GM18520 (cell line): ENCODE results near the gene LYSMD1.
"Not testable (repeated sequence)": the region's sequence is repeated elsewhere in the genome, so short reads cannot be mapped to it uniquely, and the experiment has no call there.

ENCODE experiments used
- ATAC-seq: cut with Tn5 transposase; IDR thresholded peaks from one replicate; pipeline ENCODE4 v1.9.1; 2021; ENCODE audit not compliant: unreplicated experiment

The LYSMD1 gene, protein sequence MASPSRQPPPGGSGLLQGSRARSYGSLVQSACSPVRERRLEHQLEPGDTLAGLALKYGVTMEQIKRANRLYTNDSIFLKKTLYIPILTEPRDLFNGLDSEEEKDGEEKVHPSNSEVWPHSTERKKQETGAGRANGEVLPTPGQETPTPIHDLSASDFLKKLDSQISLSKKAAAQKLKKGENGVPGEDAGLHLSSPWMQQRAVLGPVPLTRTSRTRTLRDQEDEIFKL

DNA sequence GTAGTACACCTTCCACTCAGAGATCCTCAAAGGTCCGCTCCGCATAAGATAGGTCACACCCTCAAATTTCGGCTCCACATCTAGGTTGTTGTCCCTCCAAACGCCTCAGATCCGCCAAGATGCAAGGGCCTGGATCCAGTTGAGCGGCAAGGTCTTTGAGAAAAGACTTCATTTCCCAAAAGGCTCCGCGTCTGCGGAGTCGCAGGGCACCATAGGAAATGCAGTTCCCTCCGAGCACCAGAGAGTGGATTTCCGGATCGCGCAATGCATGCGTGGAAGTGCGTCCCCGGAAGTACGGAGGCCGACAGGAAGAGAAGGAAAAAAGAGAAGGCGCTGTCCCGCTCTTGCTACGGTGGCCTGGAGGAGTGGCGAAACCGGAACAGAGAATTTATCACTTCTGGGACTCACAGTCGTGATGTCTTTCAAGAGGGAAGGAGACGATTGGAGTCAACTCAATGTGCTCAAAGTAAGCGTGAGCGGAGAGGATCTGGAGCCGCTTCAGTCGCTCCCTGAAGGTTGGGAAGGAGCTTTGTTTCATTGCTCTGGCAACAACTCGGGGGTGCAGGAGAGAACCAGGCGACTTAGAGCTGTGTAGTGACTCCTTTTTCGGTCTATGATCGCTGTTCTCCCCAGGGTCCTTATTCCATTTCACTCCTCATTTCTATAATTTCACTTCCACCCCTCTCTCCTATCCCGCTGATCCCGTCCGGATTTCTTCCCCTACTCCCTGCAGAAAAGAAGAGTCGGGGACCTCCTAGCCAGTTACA is at the start of gene LYSMD1, which contains the start of gene SCNM1:
TSS of gene LYSMD1 (minus strand) at position 165 of the 767 bp plus-strand sequence. CDS start 644 bp downstream, outside the sequence.
TSS of gene SCNM1 (plus strand) at position 407 of the 767 bp plus-strand sequence. CDS start at position 416, 9 bp downstream.
- ATAC-seq, result peak; percentile 92

DNA sequence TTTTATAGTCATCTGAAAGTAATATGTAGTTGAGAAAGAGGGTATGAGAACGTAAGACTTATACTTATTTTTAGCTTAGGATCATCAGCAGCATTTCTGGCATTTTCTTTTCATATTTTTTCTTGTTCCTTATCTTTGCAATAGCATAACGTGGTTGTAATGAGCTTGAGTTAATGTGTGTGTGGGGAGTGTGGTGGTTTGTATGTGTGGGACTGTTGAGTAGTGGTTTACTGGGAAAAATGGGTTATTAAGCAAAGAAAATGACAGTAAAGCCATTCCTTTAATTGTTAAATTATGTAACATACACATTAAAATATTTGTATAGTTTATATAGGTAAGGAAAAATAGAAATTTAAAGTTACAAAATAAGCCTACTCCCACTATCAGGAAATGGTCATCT is 47.9 kb upstream of the LYSMD1 start:
- no peak for ATAC-seq

DNA sequence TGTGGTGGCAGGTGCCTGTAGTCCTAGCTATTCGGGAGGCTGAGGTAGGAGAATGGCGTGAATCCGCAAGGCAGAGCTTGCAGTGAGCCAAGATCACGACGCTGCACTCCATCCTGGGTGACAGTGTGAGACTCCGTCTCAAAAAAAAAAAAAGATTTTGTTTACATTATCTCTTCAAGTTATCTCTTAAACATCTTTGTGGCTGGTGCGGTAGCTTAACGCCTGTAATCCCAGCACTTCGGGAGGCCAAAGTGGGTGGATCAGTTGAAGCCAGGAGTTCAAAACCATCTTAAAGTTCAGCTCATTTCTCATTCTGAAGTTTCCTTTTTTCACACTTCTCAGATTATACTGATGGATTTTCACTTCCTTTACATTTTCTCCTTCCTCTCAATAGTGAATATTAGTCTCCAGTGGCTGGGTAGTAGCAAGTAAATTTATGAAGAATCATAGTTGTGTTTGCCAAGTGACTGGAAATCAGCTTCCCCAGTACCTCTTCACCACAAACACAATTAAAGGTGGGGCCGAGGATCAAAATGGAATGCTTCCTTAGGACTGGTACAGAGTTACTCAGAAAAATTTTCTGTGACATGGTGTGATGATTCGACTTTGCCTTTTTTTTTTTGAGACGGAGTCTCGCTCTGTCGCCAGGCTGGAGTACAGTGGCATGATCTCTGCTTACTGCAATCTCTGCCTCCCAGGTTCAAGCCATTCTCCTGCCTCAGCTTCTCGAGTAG is 46.4 kb upstream of the LYSMD1 start:
- no peak for ATAC-seq

DNA sequence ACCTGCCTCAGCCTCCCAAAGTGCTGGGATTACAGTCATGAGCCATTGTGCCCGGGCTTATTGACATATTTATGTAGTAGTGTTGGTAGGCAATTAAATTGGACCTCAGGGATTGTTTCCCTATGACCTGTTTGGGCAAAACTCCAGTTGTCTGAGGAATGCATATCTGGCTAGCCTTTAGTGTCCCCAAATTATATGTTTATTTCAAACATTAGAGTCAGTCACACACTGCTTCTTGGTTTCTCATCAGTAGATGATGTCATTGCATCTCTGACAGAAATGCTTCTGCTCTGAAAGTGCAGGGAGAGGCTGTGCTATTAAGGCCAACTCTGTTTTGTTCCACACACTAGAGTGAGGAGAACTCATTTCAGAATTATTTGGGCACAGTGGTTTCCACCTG is 45.1 kb upstream of the LYSMD1 start:
- ATAC-seq, result no peak

DNA sequence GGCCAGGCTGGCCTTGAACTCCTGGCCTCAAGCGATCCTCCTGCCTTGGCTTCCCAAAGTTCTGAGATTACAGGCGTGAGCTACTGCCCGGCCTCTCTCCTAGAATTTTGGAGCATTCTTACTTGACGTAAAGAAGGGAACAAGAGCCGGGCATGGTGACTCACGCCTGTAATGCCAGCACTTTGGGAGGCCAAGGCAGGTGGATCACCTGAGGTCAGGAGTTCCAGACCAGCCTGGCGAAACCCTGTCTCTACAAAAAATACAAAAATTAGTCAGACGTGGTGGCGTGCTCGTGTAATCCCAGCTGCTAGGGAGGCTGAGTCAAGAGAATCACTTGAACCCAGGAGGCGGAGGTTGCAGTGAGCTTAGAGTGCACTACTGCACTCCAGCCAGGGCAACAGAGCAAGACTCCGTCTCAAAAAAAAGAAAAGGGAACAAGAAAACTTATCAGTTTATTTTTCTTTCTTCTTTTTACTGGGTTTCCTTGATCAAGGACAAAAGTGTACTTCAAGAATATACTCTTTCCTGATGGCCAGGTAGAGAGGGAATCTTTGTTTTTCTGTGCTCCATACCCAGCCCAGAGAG is 39.8 kb upstream of the LYSMD1 start:
- ATAC-seq, result not testable (repeated sequence)

DNA sequence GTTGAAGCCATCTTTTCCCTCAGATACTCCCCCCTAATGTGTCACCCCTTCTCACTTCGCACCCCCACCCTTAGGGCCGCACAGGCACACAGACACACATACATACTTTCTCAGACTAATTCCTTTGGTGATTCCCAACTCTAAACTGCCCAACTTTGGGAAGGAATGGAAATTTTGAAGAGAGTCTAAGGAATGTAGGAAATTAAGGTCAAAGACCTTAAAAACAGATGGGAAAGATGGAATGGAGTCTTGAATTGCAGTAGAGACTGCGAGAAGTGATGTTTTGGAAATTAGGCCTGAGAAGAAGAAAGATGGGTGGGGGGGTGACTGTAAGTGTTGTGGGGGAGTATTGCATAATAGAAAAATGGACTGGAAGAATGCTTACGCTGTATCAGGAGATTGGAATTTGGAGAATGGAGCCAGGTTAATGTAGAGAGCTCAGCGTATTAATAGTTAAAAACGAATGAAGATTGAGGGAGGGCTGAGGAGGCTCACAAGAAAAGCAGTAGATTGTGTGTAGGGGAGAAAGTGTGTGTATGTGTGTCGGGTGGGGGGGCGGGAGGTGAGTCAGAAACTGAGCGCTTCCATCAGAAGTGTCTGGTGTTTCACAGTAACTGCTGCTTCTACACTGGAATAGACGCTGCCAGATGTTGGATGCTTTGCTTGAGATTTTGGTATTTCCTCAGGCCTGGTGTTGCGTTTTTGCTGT is 34.3 kb upstream of the LYSMD1 start:
- no peak for ATAC-seq

DNA sequence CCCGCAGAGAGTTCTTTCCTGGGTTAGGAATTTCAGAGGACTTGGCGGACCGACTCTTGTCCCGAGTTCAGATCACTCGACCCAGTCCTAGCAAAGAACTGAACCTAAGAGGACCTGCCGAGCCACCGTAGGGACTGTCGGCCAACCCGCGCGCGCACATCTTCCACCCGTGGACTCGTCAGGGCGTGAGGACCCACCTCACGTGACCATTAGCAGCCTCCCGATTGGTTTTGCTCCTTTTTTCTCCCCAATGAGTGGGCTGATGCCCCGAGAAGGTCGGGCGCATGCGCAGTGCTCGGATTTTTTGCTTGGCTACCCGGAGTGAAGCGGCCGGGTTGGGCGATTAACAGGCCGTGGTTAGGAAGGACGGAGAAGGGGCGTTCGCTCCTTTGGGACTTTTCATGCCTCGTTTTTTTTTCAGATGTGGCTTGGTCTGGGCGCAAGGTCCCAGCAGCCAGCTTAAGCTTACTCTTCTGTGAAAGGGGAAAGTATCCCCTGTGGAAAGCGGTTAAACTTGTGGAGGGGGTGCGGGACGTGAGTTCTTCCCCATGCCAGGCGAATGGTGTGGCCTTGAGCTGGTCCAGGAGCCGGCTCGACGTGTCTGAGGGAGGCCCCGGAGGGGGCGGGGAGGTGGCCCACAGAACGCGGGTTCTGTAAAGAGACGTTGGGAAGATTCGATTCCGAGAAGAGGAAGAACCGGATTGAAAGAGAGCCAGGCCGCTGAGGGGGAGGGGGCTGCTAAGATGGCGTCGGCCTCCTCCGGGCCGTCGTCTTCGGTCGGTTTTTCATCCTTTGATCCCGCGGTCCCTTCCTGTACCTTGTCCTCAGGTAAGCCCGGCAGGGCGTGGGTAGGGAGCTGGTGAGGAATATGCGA is 32.8 kb upstream of the LYSMD1 start, which contains the start of gene PIP5K1A:
TSS of gene PIP5K1A (plus strand) at position 299 of the 874 bp plus-strand sequence. CDS start at position 744, 445 bp downstream.
- ATAC-seq, result peak; percentile 84

DNA sequence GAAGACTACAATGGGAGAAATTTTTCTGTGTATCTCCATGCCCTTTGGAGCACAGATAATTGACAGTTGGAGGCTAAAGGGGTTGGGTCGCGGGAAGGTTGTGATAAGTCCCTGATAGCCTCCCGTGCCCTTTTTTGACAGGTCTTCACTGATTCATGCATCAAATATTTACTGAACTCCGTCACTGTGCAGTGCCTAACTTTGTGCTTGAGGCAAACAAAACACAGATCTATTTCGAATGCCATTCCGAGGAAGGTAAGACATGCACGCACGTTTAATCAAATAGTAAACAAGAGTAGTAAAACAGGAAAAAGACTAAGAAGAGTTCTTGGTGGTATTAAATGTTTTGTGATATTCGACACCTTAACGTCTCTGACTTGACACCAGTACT is 32.2 kb upstream of the LYSMD1 start:
- ATAC-seq, result no peak

DNA sequence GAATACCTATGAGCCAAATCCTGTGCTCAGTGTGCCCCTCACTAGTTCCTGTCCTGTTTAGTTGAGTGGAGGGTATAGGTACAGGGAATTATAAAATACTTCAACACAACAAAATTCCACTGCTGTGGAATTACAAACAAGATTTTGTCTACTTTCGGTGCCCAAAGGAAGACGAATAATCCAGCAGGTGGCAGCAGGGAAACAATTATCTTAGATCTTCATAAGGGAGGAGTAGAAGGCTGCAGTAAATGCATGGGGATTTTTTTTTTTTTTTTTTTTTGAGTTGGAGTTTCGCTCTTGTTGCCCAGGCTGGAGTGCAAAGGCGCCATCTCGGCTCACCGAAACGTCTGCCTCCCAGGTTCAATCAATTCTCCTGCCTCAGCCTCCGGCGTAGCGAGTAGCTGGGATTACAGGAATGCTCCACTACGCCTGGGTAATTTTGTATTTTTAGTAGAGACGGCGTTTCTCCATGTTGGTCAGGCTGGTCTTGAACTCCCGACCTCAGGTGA is 30.6 kb upstream of the LYSMD1 start:
- ATAC-seq, result no peak

DNA sequence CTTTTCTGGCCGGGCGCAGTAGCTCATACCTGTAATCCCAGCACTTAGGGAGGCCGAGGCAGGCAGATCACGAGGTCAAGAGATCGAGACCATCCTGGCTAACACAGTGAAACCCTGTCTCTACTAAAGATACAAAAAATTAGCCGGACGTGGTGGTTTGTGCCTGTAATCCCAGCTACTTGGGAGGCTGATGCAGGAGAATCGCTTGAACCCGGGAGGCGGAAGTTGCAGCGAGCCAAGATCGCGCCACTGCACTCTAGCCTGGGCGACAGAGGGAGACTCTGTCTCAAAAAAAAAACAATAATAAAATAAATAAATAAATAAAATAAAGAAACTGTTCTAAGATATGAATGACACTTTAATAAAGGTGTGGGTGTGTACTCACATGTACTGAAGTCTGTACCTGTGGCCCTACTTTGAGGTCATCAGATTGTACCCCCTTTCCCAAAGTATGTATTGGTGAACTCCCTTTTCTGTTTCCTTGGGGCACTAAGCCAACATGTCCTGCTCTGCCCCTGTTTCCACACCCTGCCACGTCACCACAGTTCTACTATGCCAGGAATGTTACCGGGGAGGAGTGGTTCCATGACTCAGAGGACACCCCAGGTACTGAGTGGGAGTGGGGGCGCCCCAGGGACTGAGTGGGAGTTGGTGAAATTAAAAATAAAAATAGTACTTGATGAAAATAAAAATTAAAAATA is 29.3 kb upstream of the LYSMD1 start:
- not testable (repeated sequence) for ATAC-seq

DNA sequence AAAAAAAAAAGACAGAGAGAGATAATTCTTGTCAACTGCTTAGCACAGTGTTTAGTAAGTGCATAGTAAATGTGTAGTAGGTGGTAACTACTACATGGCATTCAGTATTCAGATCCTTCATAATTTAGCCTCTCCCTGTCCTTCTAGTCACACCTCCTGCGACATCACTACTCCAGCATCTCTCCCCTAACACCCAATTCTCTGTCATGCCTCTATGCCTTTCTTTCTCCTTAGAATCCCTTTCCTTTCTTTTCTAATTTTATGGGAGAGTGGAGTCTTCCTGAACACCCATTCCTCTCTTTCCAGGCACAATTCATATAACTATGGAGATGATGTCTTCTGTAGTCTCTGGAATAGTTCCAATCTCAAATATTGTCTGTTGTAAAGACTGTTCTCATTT is 28.2 kb upstream of the LYSMD1 start:
- no peak for ATAC-seq

DNA sequence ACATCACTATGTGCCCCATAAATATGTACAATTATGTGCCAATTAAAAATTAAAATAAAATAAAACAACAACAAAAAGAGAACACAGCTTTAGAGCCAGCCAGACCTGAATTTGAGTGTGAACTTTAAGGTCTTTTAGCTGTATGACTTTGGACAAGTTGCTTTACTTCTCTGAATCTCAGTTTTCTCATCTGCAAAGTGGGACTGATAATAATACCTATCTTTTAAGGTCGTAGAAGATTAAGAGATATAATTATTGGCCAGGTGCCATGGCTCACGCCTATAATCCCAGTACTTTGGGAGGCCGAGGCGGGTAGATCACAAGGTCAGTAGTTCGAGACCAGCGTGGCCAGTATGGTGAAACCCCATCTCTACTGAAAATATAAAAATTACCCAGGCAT is 27.6 kb upstream of the LYSMD1 start:
- ATAC-seq, result no peak

DNA sequence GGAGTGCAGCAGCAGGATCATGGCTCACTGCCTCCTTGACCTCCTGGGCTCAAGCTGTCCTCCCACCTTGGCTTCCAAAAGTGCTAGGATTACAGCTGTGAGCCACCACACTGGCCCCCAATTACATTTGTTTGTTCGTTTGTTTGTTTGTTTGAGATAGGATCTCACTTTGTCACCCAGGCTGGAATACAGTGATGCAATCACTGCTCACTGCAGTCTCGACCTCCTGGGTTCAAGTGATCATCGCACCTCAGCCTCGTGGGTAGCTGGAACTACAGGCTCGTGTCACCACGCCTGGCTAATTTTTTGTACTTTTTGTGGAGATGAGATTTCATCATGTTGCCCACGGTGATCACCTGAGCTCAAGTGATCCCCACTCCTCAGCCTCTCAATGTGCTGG is 26.3 kb upstream of the LYSMD1 start:
- no peak for ATAC-seq

DNA sequence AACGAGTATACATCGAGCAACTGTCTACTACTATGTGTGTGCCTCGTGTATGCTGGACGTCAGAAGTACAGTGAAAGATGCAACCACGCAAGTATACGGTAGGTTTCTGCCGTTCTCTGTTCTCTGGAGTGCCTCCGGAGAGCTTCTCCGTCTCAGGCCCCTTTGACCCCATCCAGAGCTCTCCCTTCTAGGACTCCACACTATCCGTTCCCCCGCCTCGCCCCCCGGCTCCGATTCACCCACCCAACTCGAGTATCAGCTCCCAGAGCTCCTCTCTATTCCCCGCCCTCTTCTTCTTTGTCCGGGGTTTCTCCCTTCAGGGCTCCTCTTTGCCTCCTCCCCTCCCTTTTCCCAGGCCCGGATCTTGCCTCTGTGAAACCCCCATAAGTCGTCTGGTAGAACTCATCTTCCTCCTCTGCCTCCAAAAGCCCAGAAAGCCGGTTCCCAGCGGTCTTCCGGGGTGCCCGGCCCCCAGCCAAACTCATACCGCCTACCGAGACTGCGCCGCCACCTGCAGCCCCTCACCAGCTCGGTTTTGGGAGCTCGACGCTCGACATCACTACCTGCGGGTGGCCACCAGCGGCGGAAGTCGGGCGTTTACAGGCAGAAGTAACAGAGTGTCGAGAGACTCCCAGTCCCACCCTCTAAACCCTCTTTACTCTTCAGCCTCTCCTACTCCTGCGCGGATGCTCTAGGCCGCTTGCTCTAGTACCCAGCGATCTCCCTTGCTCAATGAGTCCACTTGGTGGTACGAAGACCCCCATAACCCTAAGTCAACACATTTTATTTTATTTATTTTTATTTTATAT is 24.1 kb upstream of the LYSMD1 start, which contains the start of gene VPS72:
TSS of gene VPS72 (minus strand) at position 561 of the 809 bp plus-strand sequence. CDS start at position 485, 76 bp downstream.
- ATAC-seq, result peak; percentile 82

DNA sequence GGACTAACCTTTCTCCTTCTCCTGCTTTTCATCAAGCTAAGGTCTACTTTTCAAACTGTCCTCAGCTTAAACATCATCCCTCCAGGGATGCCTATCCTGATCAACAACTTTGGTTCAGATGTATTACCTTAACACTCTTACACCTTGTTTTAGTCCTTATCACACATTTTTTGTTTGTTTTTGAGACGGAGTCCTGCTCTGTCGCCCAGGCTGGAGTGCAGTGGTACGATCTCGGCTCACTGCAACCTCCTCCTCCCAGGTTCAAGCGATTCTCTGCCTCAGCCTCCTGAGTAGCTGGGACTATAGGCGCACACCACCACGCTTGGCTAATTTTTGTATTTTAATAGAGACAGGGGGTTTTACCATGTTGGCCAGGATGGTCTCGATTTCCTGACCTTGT is 23.0 kb upstream of the LYSMD1 start:
- ATAC-seq, result not testable (repeated sequence)

DNA sequence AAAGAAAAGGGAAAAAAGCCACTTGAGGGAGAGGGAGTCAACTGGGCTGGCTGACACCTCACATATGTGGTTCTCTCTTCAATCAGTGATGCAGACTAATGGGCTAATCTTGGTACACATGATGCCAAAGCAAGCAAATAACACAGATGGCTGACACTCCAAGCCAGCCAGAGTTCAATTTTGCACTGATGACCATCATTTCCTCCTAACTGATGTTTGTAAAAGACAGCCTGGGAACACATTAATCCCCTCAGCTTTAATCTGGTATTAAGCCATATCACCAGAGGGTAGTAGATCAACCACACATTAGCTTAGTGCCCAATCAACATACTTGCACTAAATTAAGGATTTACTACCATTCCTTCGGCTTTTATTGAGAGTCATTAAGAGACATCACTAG is 21.5 kb upstream of the LYSMD1 start:
- no peak for ATAC-seq

DNA sequence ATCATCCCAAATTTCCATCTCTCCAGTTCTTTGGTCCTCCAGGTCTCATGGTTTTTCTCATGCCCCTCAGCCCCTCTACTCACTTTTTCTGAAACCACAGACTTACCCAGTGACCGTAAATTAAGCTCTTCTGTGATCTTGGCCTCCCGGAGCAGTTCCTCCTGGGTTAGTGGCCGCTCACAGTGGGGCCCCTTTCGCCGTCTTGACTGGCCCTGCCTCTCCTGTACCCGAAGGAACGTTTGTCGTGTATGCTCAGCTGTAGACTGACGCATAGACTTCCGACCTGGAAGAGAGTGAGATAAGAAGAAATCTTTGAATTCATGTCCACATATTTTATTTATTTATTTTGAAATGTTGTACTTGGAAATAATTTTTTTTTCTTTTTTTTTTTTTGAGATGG is 18.5 kb upstream of the LYSMD1 start:
- no peak for ATAC-seq

DNA sequence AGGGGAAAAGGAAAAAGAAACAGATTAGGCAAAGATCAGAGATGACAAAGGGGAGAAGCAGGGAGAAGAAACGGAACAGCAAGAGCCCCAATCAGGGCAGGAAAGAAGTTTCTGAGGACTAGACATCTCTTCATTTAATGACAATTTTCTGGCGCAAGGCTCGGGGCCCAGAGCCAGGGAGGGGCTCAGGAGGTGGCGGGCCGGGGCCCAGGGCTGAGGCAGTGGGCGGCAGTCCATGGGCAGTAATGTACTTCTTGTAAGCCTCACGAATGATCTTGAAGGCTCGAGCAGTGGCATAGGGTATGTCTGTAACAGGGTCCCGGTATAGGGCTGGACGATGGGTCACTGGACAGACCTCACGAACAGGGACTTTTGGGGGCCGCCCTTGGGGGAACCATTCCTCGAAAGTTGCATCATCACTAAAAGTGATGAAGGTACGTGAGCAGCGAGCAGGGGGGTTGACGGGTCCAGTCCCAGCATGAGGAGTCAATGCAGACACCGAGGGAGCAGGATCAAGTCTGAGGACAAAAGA is 10.9 kb upstream of the LYSMD1 start:
- ATAC-seq, result no peak
